ENCODE data around the gene FAM107B.

FAM107B gene

DNA sequence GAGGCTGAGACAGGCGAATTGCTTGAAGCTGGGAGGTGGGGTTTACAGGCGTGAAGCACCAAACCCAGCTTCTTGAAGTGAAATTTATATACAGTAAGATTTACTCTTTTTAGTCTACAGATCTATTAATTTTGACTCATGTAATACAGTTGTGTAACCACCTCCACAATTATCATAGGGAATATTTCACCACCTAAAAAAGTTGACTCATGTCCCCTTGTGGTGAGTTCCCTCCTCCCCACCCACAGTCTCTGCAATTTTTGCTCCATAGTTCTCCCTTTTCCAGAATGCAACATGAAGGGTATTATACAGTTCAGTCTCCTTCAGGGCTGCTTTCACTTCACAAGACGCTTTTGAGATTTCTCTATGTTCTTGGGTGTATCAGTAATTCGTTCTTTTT is 156.8 kb downstream of the FAM107B start:
- no peak for DNase-seq

DNA sequence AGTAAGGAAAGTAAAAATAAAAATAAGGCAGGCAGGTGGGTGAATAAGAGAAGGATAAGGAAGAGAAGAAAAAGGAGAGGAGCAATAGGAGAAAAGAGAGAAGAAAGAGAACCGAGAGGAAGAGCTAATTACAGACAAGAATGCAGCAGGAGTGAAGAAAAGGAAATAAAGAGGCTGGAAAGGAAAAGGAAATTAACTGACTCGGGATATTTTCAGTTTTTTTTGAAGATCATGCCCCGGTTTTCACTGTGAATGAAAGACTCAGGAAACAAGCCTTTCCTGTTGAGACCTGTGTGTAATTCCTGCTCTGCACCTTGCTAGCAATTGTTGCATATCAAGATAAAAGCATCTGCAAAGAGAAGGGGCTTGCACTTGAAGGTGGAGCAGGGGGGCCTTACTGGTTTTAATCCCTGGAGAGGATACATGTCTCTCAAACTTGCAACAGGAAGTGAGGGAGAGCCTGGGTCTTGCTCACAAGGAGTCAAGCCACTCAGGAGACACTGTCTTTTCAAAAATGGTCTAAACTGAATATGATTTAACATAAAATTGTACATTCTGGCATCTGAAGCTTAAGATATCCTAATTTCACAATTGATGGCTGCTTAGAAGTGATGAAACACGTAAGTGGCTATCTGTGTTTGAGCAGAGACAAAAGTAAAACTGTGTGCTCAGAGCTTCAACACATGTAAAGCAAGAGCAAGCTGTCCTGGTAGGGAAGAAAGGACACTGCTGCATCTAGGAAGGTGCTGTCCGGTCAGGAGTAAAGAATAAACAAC is 157.6 kb downstream of the FAM107B start:
- DNase-seq: no peak

DNA sequence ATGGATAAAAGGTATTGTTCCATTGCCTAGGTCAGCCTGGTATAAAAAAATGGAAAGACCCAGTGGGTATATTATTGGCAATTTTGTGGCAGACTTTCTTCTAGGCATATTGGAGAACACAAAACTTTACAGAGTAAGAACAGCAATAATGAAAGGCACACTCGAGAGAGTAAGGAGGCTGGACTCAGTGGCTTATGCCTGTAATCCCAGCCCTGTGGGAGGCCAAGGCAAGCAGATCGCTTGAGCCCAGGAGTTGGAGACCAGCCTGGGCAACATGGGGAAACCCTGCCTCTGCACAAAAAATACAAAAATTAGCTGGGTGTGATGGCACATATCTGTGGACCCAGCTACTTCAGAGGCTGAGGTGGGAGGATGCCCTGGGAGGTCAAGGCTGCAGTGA is 158.2 kb downstream of the FAM107B start:
- DNase-seq: no peak

DNA sequence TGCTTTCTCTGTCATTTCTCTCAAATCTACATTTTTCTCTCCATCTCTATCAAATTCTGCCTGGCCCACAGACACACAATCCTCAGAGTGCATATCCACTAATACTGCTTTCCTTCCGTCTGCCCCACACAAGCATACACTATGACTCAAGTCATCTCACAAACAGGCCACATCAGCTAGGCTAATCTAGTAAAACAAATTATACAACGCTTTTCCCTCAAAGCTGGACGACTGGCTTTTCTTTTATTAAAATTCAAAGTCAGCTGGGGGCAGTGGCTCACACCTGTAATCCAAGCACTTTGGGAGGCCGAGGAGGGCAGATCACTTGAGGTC is 161.1 kb downstream of the FAM107B start:
- no peak for DNase-seq

DNA sequence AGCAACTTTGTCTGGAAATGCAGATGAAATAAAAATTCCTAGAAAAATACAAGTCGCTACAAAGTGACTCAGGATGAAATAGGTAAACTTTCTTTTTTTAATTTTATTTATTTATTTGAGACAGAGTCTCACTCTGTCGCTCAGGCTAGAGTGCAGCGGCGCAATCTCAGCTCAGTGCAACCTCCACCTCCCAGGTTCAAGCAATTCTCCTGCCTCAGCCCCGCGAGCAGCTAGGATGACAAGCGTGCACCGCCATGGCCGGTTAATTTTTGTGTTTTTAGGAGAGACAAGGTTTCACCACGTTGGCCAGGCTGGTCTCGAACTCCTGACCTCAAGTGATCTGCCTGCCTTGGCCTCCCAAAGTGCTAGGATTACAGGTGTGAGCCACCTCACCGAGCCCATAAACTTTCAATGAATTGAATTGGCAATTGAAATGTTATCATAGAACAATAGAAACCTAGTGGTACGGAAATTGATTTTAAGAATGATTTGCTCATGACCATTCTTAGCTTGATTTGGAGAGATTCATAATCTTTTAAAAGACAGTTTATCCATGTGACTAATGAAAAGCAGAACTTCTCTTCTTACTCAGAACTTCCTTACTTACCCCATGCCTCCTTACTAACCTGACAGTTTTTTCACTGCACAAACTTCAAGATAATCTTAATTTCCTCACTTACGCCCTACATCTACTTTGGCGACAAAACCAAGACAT is 161.7 kb downstream of the FAM107B start:
- DNase-seq: no peak

DNA sequence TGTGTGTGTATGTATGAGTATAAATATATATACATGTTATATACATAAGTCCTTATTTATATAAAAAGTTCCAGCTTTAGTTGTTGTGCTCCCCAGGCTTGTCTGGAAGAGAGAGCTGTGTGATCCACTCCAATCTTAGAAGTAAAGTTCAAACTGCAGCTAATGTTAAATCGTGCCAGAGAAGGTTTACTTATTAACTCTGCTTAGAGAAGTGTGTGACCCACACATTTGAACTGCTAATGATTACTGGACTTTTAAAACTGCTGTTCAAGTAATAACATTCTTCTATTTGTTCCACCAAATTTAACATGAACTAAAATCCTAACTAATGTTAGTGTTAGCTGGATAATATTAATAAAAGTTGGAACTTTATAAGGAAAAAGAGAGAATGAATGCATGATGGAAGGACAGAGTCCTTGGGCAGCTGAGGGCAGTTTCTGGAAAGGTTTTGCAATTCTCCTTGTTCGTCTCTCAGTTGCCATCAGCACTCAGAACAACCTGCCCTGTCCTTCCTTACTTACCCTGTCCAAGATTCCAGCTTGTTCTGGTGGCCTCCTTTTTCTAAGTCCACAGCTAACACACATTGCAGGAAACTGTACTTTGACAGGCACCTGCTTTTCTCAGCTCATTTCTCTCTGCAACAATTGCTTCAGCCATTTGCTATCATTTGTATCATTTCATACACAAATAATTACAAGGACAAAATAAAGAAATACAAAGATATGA is 162.6 kb downstream of the FAM107B start:
- DNase-seq: no peak

DNA sequence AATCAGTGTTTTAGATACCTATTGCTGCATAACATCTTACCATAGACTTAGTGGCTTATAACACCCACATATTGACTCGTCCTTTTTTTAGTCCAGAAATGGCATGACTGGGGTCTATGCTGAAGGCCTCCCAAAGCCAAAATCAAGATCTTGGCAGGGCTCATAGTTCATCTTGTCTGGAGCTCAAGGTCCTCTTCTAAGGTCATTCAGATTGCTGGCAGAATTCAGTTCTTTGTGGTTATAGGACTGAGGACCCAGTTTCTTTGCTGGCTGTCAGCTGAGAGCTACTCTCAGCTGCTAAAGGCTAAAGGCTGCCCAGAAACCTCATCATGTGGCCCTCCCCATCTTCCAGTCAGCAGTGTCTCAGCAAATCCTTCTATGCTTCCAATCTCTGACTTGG is 165.5 kb downstream of the FAM107B start:
- DNase-seq: no peak

DNA sequence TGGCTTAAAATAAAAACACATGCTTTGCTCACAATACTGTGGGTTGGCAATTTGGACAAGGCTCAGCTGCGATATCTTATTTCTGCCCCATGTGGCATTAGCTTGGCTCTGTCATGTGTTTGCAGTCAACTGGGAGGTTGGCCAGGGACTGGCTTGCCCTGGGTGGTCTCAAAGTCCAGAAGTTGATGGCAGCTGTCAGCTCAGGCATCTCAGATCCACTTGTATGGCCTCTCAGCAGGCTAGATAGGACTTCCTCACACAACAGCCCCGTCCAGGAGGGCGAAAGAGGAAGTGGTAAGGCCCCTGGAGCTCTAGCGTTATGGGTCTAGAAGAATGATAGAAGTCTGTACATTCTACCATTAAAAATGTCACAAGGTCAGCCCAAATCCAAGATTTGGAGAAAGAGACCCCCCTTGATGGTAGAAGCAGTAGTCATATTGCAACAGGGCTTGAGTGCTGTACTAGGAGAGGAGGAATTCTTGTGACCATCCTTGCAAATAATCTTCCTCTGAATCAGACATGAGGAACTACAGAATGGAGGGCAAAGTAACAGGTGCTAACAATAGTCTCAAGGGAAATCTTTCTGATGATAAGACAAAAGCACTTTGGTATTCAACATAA is 166.2 kb downstream of the FAM107B start:
- no peak for DNase-seq

DNA sequence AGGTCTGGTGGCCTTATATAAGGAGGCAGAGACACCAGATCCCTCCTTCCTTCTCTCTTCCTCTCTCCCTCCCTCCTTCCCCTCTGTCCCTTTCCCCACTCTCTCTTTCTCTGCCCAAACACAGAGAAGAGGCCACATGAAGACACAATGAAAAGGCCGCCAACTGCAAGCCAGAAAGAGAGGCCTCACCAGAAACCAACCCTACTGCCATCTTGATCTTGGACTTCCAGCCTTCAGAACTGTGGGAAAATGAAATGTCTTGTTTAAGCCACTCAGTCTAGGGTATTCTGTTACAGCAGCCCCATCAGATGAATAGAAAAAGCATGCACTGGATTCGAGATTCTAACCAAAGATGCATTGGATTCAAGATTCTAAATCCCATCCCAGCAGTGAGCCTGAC is 168.1 kb downstream of the FAM107B start:
- no peak for DNase-seq

DNA sequence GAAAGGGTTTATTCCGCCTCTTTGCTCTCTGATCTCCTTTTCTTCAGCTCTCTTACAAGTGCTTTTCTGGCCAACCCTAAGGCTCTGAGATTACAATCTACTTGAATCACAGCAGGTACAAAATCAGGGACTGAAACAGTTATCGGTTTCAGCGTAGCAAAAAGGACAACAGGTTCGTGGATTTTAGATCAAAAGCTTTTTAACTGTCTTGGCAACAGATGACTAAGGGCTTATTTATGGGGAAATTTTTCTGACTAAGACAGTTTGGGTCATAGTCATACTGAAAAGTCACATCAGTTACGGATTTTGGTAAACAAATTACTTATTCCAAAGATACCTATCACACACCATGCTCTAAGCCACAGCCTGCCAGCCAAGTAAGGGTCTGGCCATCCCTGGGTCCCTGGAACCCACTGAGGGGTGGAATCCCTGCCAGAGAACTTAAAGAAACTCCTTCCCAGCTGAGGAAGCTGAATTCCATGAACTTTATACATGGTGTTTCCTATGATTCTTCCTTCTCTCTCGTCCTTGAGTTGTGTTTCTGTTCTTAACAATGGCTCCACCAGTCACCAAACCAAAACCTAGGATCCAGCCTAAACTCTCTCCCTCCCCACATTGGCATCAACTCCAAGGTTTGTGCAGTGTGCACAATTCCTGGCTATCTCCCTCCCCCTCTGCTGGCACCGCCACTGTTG is 169.3 kb downstream of the FAM107B start:
- no peak for DNase-seq

DNA sequence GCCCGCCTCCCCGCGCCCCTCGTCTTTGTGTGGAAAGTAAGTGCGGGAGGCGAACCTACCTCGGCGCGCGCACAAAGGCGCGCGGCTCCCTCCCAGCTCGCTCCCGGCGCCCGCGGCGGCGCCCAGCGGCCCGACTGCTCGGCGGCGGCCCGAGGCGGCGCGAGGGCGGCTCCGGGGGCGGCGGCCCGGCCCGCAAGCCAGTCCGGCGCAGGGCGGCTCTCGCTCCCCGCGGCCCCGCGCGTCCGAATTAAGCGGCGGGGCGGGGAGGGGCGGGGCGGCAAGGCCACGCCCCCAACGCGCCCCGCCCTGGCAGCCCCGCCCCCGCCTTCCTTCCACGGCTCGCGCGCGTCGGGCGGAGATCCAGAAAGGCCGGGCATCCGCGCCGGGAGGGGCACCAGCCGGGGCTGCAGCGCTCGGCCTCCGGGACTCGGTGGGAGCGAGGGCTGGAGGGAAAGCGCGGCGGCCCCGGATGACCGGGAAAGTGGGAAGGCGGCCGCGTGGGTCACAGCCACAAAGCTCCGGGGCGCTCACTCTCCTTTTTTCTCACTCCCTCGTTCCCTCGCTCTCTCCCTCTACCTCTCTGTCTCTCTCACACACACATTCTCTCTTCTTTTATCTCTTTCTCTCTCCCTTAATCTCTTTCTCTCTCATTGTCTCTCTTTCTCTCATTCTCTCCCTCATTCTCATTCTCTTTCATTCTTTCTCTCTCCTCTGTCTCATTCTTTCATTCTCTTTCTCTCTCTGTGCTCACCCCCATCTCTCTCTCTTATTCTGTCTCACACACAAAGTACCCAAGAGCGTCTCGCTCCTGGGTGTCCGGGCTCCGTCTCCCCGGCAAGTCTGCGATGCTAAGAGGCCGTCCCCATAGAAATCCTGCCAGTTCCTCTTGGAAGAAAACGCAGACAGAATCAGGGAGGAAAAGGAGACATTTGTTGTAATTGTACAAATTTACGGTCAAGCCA is 170.2 kb downstream of the FAM107B start:
- peak; percentile 61 for DNase-seq

DNA sequence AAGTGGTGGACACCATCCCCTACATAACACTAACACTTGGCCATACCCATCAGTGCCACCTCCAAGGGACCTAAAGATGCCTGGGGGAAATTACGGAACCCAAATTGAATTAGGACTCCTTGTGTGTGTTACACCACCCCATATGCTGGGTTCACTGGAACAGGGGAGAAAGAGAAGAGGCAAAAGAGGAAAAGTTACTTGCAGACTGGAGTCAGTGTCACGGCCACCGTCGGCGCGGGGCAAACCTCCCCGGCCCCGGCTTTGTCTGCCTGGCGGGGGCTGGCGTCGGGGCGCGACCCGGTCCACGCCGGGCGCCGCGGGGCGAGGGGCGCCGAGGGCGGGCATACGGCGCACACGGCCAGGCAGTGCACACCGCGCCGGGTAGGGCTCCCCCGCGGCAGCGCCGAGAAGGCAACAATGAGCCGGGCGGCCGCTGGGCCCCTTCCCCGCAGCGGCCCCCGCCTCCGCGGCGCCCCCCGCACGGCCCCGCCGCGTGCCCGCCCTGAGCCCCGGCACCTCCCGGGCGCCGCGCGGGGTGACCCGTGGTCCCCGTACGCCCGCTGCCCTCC is 171.1 kb downstream of the FAM107B start:
- DNase-seq: no peak

DNA sequence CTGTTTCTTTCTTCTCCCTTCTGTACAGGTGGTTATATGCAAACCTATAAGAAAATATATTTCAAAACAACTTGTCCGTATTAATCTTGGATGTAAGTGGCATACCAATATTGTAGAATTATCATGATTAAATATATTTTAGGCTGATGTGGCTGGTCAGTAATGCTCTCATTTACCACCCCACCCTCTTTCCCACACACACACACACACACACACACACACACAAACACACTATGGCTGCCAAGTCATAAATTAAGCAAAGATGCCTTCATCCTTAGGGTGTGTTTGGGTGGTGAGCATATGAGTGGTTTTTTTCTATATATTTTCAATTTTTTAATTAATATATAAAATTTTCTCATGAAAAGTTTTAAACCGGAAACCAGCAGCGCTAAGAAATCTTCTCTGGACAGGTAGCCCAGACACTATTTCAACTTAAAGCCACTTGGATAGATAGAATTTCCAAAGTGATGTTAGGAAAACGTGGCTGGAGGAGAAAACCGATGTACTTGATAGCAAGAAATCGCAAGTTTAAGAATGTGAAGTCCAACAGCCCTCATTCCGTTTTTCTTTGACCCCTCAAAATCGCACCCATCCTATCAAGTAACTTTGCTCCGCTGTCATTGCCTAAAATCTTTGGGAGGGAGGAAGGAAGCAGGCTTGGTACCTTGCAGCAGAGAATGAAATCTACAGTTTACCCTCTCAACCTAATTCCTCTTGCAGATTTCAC is 171.7 kb downstream of the FAM107B start:
- DNase-seq: no peak

DNA sequence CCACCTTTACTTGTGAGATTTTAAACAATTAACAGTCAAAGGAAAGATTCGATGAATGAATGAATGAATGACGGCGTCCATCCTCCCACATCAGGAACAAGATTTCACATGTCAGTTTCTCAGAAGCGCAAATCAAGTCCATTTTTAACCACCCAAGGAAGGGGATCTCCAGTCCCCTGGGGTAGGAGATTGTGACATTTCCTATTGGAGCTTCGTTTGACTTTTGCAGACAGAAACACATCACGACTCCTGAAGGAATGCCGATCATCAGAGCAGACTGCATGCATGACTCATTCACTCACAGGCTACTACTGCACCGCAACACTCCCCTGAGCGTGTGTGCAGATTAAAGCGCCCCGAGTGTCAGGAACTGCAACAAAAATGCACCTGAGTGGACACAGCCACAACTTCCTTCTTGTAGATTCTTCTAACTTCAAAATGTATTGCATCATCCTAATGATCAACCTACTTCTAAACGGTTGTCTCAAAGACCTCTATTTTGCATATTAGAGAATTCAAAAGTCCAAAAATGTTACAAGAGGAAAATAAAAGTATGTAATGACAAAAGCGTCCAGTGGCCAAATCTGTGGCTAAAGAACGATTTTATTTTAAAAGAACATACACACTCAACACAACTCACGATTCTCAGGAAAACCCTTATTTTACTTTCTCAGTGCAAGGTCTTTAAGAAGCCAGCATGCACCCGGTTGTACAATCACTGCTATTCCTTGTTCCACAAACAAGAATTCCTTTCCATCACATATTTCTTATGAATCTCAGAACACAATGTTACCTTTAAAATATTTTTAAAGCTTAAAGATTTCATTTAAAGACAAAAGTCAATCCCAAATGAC is 172.6 kb downstream of the FAM107B start:
- peak; percentile 59 for DNase-seq

DNA sequence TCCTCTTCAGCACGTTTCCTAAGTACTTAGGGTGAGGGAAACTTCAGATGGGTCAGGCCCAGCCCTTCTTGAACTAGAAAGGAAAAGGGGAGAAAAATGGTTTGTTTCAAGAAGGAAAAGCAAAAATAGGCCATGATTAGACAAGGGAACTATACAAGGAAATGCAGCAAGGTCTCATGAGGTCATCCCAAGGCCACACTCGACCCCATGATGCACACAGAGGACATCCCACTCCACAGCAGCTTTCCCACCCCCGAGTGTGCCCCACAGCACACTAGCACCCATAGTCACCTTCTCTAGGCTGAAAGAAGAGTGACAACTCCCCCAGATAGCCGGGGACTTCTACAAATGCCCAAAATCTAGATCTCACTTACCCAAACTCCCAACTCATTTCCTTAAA is 173.4 kb downstream of the FAM107B start:
- DNase-seq: no peak

DNA sequence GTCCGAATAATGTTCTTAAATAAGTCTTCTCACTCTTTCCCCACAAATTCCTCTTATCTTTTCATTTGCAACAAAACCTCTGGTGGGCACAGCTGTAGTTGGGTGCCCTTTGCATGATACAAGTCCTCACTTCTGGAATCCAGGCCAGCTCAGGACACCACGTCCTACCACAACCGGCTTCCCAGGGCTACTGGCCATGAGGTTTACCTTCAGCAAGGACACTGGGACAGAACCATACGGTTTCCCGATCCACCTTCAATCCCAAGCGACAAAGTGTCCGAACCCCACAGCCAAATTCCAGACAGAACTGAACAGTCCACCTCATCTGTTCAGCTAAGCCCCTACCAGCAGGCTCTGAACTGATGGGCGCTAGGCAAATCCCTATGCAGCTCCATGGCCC is 174.6 kb downstream of the FAM107B start:
- DNase-seq: no peak

DNA sequence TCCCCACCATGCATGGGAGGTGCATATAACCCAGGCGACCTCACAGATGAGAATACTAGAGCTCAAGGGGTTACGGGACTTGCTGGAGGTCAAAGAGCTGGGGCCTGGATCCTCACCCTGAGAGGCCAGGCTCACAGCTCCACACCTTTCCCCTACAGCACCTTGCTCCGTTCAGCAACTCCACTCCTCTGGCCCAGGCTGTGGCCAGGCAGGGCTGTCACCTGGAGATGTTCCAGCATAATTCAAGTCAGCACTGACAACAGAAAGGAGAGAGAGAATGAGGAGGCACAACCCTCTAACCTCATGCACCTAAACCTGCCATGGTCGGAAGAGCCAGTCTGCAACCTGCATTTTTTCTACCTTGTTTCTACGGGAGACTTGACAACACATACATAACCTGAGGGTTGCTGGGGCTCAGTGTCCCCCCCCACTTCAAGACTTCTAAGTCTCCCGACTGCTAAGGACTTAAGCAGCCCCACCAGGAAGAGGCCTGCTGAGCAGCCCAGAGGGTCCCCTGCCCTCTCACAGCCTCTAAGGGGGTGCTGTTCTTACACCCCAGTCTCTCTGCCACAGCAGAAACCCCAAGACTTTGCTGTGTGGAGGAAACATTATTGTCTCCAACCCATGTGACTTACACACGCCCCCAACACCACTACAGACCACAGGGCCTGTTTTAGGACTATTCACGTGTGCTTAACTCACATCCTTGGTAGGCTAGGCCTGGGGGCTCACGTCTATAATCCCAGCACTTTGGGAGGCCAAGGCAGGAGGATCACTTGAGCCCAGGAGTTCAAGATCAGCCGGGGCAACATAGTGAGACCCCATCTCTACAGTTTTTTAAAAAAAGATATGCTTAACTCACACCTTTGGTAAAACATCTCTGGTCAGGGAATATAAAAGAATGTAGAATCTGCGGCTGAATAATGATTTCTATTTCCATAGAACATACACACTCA is 175.6 kb downstream of the FAM107B start:
- DNase-seq: no peak

DNA sequence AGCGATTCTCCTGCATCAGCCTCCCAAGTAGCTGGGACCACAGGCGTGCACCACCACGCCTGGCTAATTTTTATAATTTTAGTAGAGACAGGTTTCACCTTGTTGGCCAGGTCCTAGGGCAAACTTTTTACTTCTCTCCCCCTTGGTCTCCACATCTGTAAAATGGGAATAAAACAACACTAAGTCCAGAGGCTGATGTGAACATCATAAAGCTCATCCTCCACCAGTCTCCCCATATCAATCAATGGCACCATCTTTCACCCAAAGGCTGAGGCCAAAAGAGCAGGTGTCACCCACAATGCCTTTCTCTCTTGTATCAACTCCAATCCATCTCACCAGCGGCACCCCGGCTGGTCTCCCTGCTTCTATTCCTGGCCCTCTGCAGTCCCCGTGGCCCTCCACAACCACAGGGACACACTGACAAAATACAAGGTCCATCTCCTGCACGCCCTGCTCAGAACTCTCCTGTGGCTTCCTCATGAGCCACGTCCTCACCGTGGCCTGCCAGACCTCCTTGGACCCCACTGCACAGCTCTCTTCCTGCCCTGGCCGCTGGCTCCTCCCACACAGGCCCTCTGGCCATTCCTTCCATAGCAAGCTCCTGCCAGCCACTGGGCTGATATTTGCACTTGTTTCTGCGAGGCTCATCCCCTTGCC is 179.0 kb downstream of the FAM107B start:
- no peak for DNase-seq

All from activated effector memory CD4-positive, alpha-beta T cell treated with Interleukin-2 at 50 U/mL for 16 hours (primary cell).